ENCODE data around the gene RAD18.

GRCh38 chr3:8972639-8973038, 9.4 kb upstream of the RAD18 start:
- TF ChIP-seq, protein P1, sequence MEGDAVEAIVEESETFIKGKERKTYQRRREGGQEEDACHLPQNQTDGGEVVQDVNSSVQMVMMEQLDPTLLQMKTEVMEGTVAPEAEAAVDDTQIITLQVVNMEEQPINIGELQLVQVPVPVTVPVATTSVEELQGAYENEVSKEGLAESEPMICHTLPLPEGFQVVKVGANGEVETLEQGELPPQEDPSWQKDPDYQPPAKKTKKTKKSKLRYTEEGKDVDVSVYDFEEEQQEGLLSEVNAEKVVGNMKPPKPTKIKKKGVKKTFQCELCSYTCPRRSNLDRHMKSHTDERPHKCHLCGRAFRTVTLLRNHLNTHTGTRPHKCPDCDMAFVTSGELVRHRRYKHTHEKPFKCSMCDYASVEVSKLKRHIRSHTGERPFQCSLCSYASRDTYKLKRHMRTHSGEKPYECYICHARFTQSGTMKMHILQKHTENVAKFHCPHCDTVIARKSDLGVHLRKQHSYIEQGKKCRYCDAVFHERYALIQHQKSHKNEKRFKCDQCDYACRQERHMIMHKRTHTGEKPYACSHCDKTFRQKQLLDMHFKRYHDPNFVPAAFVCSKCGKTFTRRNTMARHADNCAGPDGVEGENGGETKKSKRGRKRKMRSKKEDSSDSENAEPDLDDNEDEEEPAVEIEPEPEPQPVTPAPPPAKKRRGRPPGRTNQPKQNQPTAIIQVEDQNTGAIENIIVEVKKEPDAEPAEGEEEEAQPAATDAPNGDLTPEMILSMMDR (IDR thresholded peaks at IDR 0.05) = no peak
- no peak for TF ChIP-seq EZH2 (IDR thresholded peaks at IDR 0.05; ENCODE audit: borderline replicate concordance, insufficient read depth, low read depth, low read length, poor library complexity, severe bottlenecking)
